ENCODE measurements around the gene RAB9A. TPM values are rescaled to one million over a fixed set of nuclear protein-coding genes. Genes with fewer than 3 reads are reported as not detected.
"Not testable (repeated sequence)": the region's sequence is repeated elsewhere in the genome, so short reads cannot be mapped to it uniquely, and the experiment has no call there.

The RAB9A gene
- total RNA-seq, 1 experiment from 2014 or later: 26.3 TPM

GRCh38 chrX:13670197-13670596 is 18.7 kb upstream of the RAB9A start (continued):
- TF ChIP-seq PREB (CRISPR knock-in tag; IDR thresholded peaks at IDR 0.05; ENCODE audit: borderline replicate concordance): no peak
- no peak for TF ChIP-seq ERG (CRISPR knock-in tag; IDR thresholded peaks at IDR 0.05)

GRCh38 chrX:13673016-13673415 is 15.9 kb upstream of the RAB9A start:
- no peak for DNase-seq (ENCODE audit: low spot score)
- ChIA-PET POLR2A (no interaction called here), CTCF (no interaction called here)
- Mint-ChIP-seq H3K27me3 (ENCODE audit: low read depth) (peaks cover 2% of the 10 kb centered on the region; the same call in 1 of the 2 replicates), H3K36me3 (no peaks in the 10 kb centered on the region), H3K27ac (no peak overlapping the region), H3K4me3 (no peak overlapping the region), H3K9me3 (no peaks in the 10 kb centered on the region), H3K4me1 (no peaks in the 10 kb centered on the region)
- 0 out of 2 replicates have a peak, but pooled peaks have one; percentile 39 for TF ChIP-seq GTF2I (CRISPR knock-in tag; conservative IDR thresholded peaks at IDR 0.05)
- TF ChIP-seq E2F4 (CRISPR knock-in tag; IDR thresholded peaks at IDR 0.05; ENCODE audit: borderline replicate concordance, low read depth): no peak
- no peak for TF ChIP-seq ARID4B (CRISPR knock-in tag; IDR thresholded peaks at IDR 0.05; ENCODE audit: borderline replicate concordance)
- ATAC-seq: no peak

GRCh38 chrX:13676885-13677284 is 12.0 kb upstream of the RAB9A start:
- H3K4me3 Mint-ChIP-seq: no peak overlapping the region
- no peaks in the 10 kb centered on the region for H3K9me3 Mint-ChIP-seq
- ChIA-PET POLR2A (no interaction called here), CTCF (no interaction called here)
- no peaks in the 10 kb centered on the region for H3K4me1 Mint-ChIP-seq
- peaks cover 2% of the 10 kb centered on the region; the same call in 1 of the 2 replicates for H3K27me3 Mint-ChIP-seq (ENCODE audit: low read depth)
- ATAC-seq (no peak), DNase-seq (ENCODE audit: low spot score) (no peak)
- H3K27ac Mint-ChIP-seq: no peak overlapping the region
- TF ChIP-seq E2F1 (CRISPR knock-in tag; IDR thresholded peaks at IDR 0.05) (no peak), HMGXB4 (CRISPR knock-in tag; IDR thresholded peaks at IDR 0.05) (no peak), ATF2 (CRISPR knock-in tag; IDR thresholded peaks at IDR 0.05; ENCODE audit: borderline replicate concordance, low read depth) (no peak)
- no peaks in the 10 kb centered on the region for H3K36me3 Mint-ChIP-seq

GRCh38 chrX:13679700-13680099 is 9.2 kb upstream of the RAB9A start:
- H3K27ac Mint-ChIP-seq, ATAC-seq: not testable (repeated sequence)

More at GRCh38 chrX:13679700-13680099, 9.2 kb upstream of the RAB9A start:
- H3K4me3 Mint-ChIP-seq; CTCF ChIA-PET; H3K4me1 Mint-ChIP-seq; H3K36me3 Mint-ChIP-seq; POLR2A ChIA-PET; H3K9me3 Mint-ChIP-seq; DNase-seq (ENCODE audit: low spot score); H3K27me3 Mint-ChIP-seq (ENCODE audit: low read depth): not testable (repeated sequence)
